ENCODE measurements around the gene TENM3.

The TENM3 gene

GRCh38 chr4:182624281-182624680 lies 381.1 kb downstream of the TENM3 start:
- DNase-seq (ENCODE audit: low read depth in 2 of 2): no peak

- DNase-seq (ENCODE audit: low read depth in 2 of 2): no peak
Measured at GRCh38 chr4:182625193-182625592, 382.0 kb downstream of the TENM3 start.

GRCh38 chr4:182627996-182628395 lies 384.8 kb downstream of the TENM3 start:
- no peak for DNase-seq (ENCODE audit: low read depth in 2 of 2)

GRCh38 chr4:182628544-182628943 lies 385.3 kb downstream of the TENM3 start:
- no peak for DNase-seq (ENCODE audit: low read depth in 2 of 2)

GRCh38 chr4:182629096-182629495 lies 385.9 kb downstream of the TENM3 start:
- DNase-seq (ENCODE audit: low read depth in 2 of 2): no peak

GRCh38 chr4:182640491-182640890 lies 397.3 kb downstream of the TENM3 start:
- DNase-seq (ENCODE audit: low read depth in 2 of 2): no peak

- DNase-seq (ENCODE audit: low read depth in 2 of 2): no peak
Measured at GRCh38 chr4:182640932-182641331, 397.7 kb downstream of the TENM3 start.

- DNase-seq (ENCODE audit: low read depth in 2 of 2): no peak
Measured at GRCh38 chr4:182642831-182643230, 399.6 kb downstream of the TENM3 start.

- no peak for DNase-seq (ENCODE audit: low read depth in 2 of 2)
Measured at GRCh38 chr4:182643801-182644682, 400.8 kb downstream of the TENM3 start.

GRCh38 chr4:182644683-182645050 lies 401.5 kb downstream of the TENM3 start:
- no peak for DNase-seq (ENCODE audit: low read depth in 2 of 2)

- no peak for DNase-seq (ENCODE audit: low read depth in 2 of 2)
Measured at GRCh38 chr4:182645511-182645910, 402.3 kb downstream of the TENM3 start.

GRCh38 chr4:182647646-182648300 lies 404.6 kb downstream of the TENM3 start:
- no peak for DNase-seq (ENCODE audit: low read depth in 2 of 2)

- DNase-seq (ENCODE audit: low read depth in 2 of 2): no peak
Measured at GRCh38 chr4:182648766-182649165, 405.6 kb downstream of the TENM3 start.

- no peak for DNase-seq (ENCODE audit: low read depth in 2 of 2)
Measured at GRCh38 chr4:182649698-182650477, 406.7 kb downstream of the TENM3 start.

- DNase-seq (ENCODE audit: low read depth in 2 of 2): no peak
Measured at GRCh38 chr4:182653596-182653995, 410.4 kb downstream of the TENM3 start.

- DNase-seq (ENCODE audit: low read depth in 2 of 2): no peak
Measured at GRCh38 chr4:182655340-182655739, 412.1 kb downstream of the TENM3 start.

- DNase-seq (ENCODE audit: low read depth in 2 of 2): no peak
Measured at GRCh38 chr4:182662551-182662950, 419.3 kb downstream of the TENM3 start.

GRCh38 chr4:182671231-182671630 lies 428.0 kb downstream of the TENM3 start:
- DNase-seq (ENCODE audit: low read depth in 2 of 2): no peak

- no peak for DNase-seq (ENCODE audit: low read depth in 2 of 2)
Measured at GRCh38 chr4:182671749-182672148, 428.5 kb downstream of the TENM3 start.

GRCh38 chr4:182678590-182678989 lies 435.4 kb downstream of the TENM3 start:
- DNase-seq (ENCODE audit: low read depth in 2 of 2): no peak

GRCh38 chr4:182679533-182679932 lies 436.3 kb downstream of the TENM3 start:
- DNase-seq (ENCODE audit: low read depth in 2 of 2): no peak

- DNase-seq (ENCODE audit: low read depth in 2 of 2): no peak
Measured at GRCh38 chr4:182680234-182680653, 437.0 kb downstream of the TENM3 start.

All from stimulated activated CD8-positive, alpha-beta memory T cell treated with anti-CD3 and anti-CD28 coated beads, Interleukin-7, amount 100 ng/mL, for 1 hour (primary cell).